NCI-H1092 (cell line): Measurements from ENCODE around the gene TTC3.
A peak's percentile ranks its signal among the peaks of the same experiment; 100 is the strongest.
"Not testable (repeated sequence)": the region's sequence is repeated elsewhere in the genome, so short reads cannot be mapped to it uniquely, and the experiment has no call there.

ENCODE experiments used
- DNase-seq: peaks from one replicate; lab custom pipeline; 2025; lab: John Stamatoyannopoulos, UW

Gene TTC3

GRCh38 chr21:37196847-37197246 lies 123.8 kb downstream of the TTC3 start:
- DNase-seq, result no peak

GRCh38 chr21:37197746-37198145 lies 124.7 kb downstream of the TTC3 start:
- no peak for DNase-seq

- no peak for DNase-seq
These were observed 126.2 kb downstream of the TTC3 start for GRCh38 chr21:37199057-37199924.

- no peak for DNase-seq
These were observed 127.8 kb downstream of the TTC3 start for GRCh38 chr21:37200641-37201480.

GRCh38 chr21:37202221-37203110 lies 129.4 kb downstream of the TTC3 start:
- DNase-seq, result no peak

- DNase-seq, result no peak
These were observed 131.5 kb downstream of the TTC3 start for GRCh38 chr21:37204580-37204979.

- DNase-seq, result no peak
These were observed 133.4 kb downstream of the TTC3 start for GRCh38 chr21:37206496-37206895.

GRCh38 chr21:37207441-37208009 lies 134.5 kb downstream of the TTC3 start:
- DNase-seq, result no peak

GRCh38 chr21:37208056-37208721 lies 135.1 kb downstream of the TTC3 start:
- DNase-seq, result no peak

- DNase-seq, result no peak
These were observed 135.7 kb downstream of the TTC3 start for GRCh38 chr21:37208741-37209225.

- DNase-seq, result no peak
These were observed 137.1 kb downstream of the TTC3 start for GRCh38 chr21:37210130-37210529.

GRCh38 chr21:37210799-37211198 lies 137.7 kb downstream of the TTC3 start:
- no peak for DNase-seq

GRCh38 chr21:37214952-37215351 lies 141.9 kb downstream of the TTC3 start:
- DNase-seq, result no peak

- no peak for DNase-seq
These were observed 146.8 kb downstream of the TTC3 start for GRCh38 chr21:37219761-37220432.

GRCh38 chr21:37220433-37220980 lies 147.5 kb downstream of the TTC3 start:
- DNase-seq, result peak; percentile 35

GRCh38 chr21:37220981-37221664 lies 148.1 kb downstream of the TTC3 start:
- peak; percentile 85 for DNase-seq

- DNase-seq, result not testable (repeated sequence)
These were observed 149.2 kb downstream of the TTC3 start for GRCh38 chr21:37222248-37222647.

- no peak for DNase-seq
These were observed 150.8 kb downstream of the TTC3 start for GRCh38 chr21:37223804-37224345.
